ENCODE data around the gene PPP1R15B.
A peak's percentile ranks its signal among the peaks of the same experiment; 100 is the strongest.

The PPP1R15B gene

GRCh38 chr1:204411451-204412204 lies at the start of gene PPP1R15B:
Gene PPP1R15B (minus strand): TSS chr1:204411817. CDS start chr1:204411411, 406 bp downstream.
- DNase-seq, result peak; percentile 99

GRCh38 chr1:204460346-204460745 lies 48.7 kb upstream of the PPP1R15B start:
- DNase-seq, result no peak

GRCh38 chr1:204459706-204460105 lies 48.1 kb upstream of the PPP1R15B start:
- DNase-seq, result no peak

- DNase-seq, result no peak
Measured at GRCh38 chr1:204457666-204458065, 46.0 kb upstream of the PPP1R15B start.

GRCh38 chr1:204456826-204457442 lies 45.3 kb upstream of the PPP1R15B start:
- DNase-seq, result no peak

GRCh38 chr1:204455831-204456145 lies 44.2 kb upstream of the PPP1R15B start:
- no peak for DNase-seq

- no peak for DNase-seq
Measured at GRCh38 chr1:204455063-204455830, 43.6 kb upstream of the PPP1R15B start.

- DNase-seq, result no peak
Measured at GRCh38 chr1:204454476-204454875, 42.9 kb upstream of the PPP1R15B start.

GRCh38 chr1:204453141-204453772 lies 41.6 kb upstream of the PPP1R15B start:
- DNase-seq, result peak in 1 of 2 experiments; percentile 48

GRCh38 chr1:204451352-204452124 lies 39.9 kb upstream of the PPP1R15B start:
- DNase-seq, result peak in 1 of 2 experiments; percentile 10

- no peak for DNase-seq
Measured at GRCh38 chr1:204450461-204451257, 39.0 kb upstream of the PPP1R15B start.

- no peak for DNase-seq
Measured at GRCh38 chr1:204449678-204450280, 38.2 kb upstream of the PPP1R15B start.

GRCh38 chr1:204448991-204449677 lies 37.5 kb upstream of the PPP1R15B start:
- no peak for DNase-seq

GRCh38 chr1:204448344-204448964 lies 36.8 kb upstream of the PPP1R15B start:
- DNase-seq, result no peak

GRCh38 chr1:204447736-204448135 lies 36.1 kb upstream of the PPP1R15B start:
- DNase-seq, result no peak

- no peak for DNase-seq
Measured at GRCh38 chr1:204447190-204447589, 35.6 kb upstream of the PPP1R15B start.

GRCh38 chr1:204446413-204447111 lies 34.9 kb upstream of the PPP1R15B start:
- DNase-seq, result peak; percentile 83 to 90

- DNase-seq, result peak; percentile 29 to 31
Measured at GRCh38 chr1:204445860-204446412, 34.3 kb upstream of the PPP1R15B start.
